Large intestine (tissue), 1 donor: ENCODE data around the gene ZNF22. TPM values are rescaled to one million over a fixed set of nuclear protein-coding genes. Genes with fewer than 3 reads are reported as not detected.

Experiments used
- polyA plus RNA-seq: library from polyadenylated mRNA; unstranded; fragments of 120-200 nt; gene quantifications from one replicate; pipeline ENCODE4 v1.2.1, GENCODE V29; 2013

Gene ZNF22
- polyA plus RNA-seq, 1 donor: 35.7 TPM

Other genes with a start within 250 kb of the ZNF22 start
- gene TMEM72, start 89.6 kb upstream of the ZNF22 start, polyA plus RNA-seq: 0.31 TPM
- gene RASSF4, start 41.1 kb upstream of the ZNF22 start, polyA plus RNA-seq: 26.0 TPM
- gene DEPP1, start 22.1 kb upstream of the ZNF22 start, polyA plus RNA-seq: 13.4 TPM